Heart right ventricle (tissue), 16 donors: ENCODE data around the gene NOXO1. TPM values are rescaled to one million over a fixed set of nuclear protein-coding genes. Genes with fewer than 3 reads are reported as not detected.

Experiments used
- ATAC-seq, 8 donors: fragments of 200-7000 bp; cut with Tn5 transposase; one replicate each; pipeline ENCODE4 v1.9.1; 2020; ENCODE audit warnings: mild to moderate bottlenecking in 8 of 8, moderate library complexity in 8 of 8, moderate number of reproducible peaks in 1 of 8
- DNase-seq, 2 donors: peaks; one replicate each; pipeline ENCODE4 v3.0.0-alpha.2; 2020
- H3K27ac ChIP-seq, 10 donors: fragments of 200-600 bp; sonication (generic) in 2 of 10; one replicate each; pipeline versions ENCODE4 v1.5.0 to v1.8.0; 2020 to 2022; ENCODE audit warnings: mild to moderate bottlenecking in 3 of 10
- H3K27me3 ChIP-seq, 7 donors: fragments of 200-600 bp; one replicate each; pipeline ENCODE4 v1.8.0; 2021 to 2022; ENCODE audit warnings: mild to moderate bottlenecking in 2 of 7
- H3K36me3 ChIP-seq, 9 donors: fragments of 200-600 bp; sonication (generic) in 1 of 9; one replicate each; pipeline versions ENCODE4 v1.5.0 to v1.8.0; 2020 to 2022; ENCODE audit warnings: mild to moderate bottlenecking in 2 of 9
- H3K4me1 ChIP-seq, 9 donors: fragments of 200-600 bp; sonication (generic) in 1 of 9; one replicate each; pipeline versions ENCODE4 v1.5.0 to v1.8.0; 2020 to 2022; ENCODE audit warnings: mild to moderate bottlenecking in 4 of 9
- H3K4me3 ChIP-seq, 10 donors: fragments of 200-600 bp; sonication (generic) in 2 of 10; one replicate each; pipeline versions ENCODE4 v1.5.0 to v1.8.0; 2020 to 2022; ENCODE audit warnings: mild to moderate bottlenecking in 7 of 10, moderate library complexity in 2 of 10
- H3K9me3 ChIP-seq, 11 donors: fragments of 200-600 bp in 10 of 11; sonication (generic) in 2 of 11; one replicate each; pipeline versions ENCODE4 v1.5.0 to v1.8.0; 2013 to 2022; ENCODE audit warnings: mild to moderate bottlenecking in 2 of 11, control low read depth in 1 of 11, moderate library complexity in 1 of 11
- WGBS, 2 donors: extraction: QIAGEN DNeasy Blood & Tissue Kit; methylation state at CpG; one replicate each; pipeline ENCODE4 v1.1.7; 2013; ENCODE audit warnings: inconsistent platforms in 1 of 2; 5-methylcytosine and 5-hydroxymethylcytosine counted together
- intact Hi-C, 10 donors: fragments of 100-400 bp; cut with DNase I; formaldehyde crosslinking; loops; one replicate each; pipeline versions ENCODE4 v1.11.1 to v1.14.2; 2022
- polyA plus RNA-seq, 2 donors: library from polyadenylated mRNA; stranded (reverse); fragments of 200-250 nt; gene quantifications; one replicate each; pipeline ENCODE4 v1.2.3, GENCODE V29; 2013
- total RNA-seq, 10 donors: library from RNA; stranded (reverse); fragmentation: NEBNext Ultra II Directional in 3 of 10; extraction: Animal tissue kit (Norgen Biotek cat#: 25700) in 3 of 10; gene quantifications; one replicate each; pipeline versions ENCODE4 v1.2.1 to v1.2.4, GENCODE V29; 2021 to 2023
- TF ChIP-seq, protein P1 (sequence below), 9 donors: fragments of 200-600 bp; sonication (generic) in 2 of 9; IDR thresholded peaks; one replicate each; pipeline versions ENCODE4 v1.5.0 to v1.8.0; 2021 to 2022; ENCODE audit warnings: antibody characterized with exemption in 9 of 9, mild to moderate bottlenecking in 5 of 9, moderate library complexity in 1 of 9
- donor health status: Arrhythmogenic right ventricular cardiomyopathy.
- donor health status: ischemic (EF 13 %, LVEDD 7.1; RV severe dilation, severe dysfunction).
- donor health status: healthy with polysubstance abuse.
- donor health status: DM: no; HTN: yes; CAD: no.
- donor health status: DM: no; HTN: no; CAD: no.
- donor health status: ischemic (EF 25% LVEDD 6.9; RV normal size, moderate dysfunction).
- donor health status: ischemic (EF 25% LVEDD 5.7; RV mildly dilated, moderate dysfunction).
- donor health status: healthy.
- donor health status: DM: yes; HTN: yes; CAD: no.
- donor health status: Ischemic cardiomyopathy.
- donor health status: ischemic (EF 35%, LVEDD 5.7; RV mildly dilated, moderate dysfunction).
- donor health status: nonischemic (EF 11% LVEDD 7.7; RV severe dilation, severe dysfunction).
- donor health status: DM: yes; HTN: yes; CAD: no.
- donor health status: PGD.
- donor health status: ischemic (EF 29% LVEDD 5.4; RV normal size, mild dysfunction).
- donor health status: nonischemic (EF 23%, LVEDD 6.1; RV moderate dilation, normal function).

NOXO1 gene
- total and polyA plus RNA-seq, 12 donors = 0.09 to 0.29 TPM; not detected in 10

DNA sequence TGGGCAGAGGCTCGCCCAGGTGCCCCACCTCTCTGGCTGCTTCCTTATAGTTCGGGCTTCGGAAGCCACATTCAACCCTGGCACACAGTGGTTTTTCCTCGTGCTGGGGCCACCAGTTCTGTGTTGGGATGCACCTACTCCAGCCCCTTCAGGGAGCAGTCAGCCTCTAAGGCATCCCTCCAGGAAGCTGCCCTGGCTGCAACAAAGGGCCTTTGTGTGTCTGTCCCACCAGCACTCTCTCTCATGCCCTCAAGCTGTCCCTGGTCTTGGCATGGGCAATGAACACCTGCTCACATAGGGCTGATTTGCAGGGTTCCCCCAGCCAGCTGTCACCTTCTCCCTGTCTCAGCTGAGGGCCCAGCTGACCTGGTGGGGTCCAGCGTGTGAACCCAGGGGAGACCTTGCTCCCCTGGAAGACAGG lies 754 bp upstream of the NOXO1 start:
- peaks cover 18 to 64% (median 49%) of the 10 kb centered on the region in 7 donors for H3K27me3 ChIP-seq
- H3K27ac ChIP-seq = no peak overlapping the region
- 66 to 68% methylated on average over 5 of the region's 5 CpGs for WGBS, 2 donors
- intact Hi-C loops = loop anchor here in 1 of 10 donors (10.0 kb wide), 1 partner anchor 57 kb away; no protein-coding TSS in a partner anchor
- TF ChIP-seq, protein P1, sequence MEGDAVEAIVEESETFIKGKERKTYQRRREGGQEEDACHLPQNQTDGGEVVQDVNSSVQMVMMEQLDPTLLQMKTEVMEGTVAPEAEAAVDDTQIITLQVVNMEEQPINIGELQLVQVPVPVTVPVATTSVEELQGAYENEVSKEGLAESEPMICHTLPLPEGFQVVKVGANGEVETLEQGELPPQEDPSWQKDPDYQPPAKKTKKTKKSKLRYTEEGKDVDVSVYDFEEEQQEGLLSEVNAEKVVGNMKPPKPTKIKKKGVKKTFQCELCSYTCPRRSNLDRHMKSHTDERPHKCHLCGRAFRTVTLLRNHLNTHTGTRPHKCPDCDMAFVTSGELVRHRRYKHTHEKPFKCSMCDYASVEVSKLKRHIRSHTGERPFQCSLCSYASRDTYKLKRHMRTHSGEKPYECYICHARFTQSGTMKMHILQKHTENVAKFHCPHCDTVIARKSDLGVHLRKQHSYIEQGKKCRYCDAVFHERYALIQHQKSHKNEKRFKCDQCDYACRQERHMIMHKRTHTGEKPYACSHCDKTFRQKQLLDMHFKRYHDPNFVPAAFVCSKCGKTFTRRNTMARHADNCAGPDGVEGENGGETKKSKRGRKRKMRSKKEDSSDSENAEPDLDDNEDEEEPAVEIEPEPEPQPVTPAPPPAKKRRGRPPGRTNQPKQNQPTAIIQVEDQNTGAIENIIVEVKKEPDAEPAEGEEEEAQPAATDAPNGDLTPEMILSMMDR (IDR thresholded peaks at IDR 0.05) = no peak
- H3K4me3 ChIP-seq = no peak overlapping the region
- ATAC-seq (no peak), DNase-seq (no peak)
- H3K4me1 ChIP-seq = peaks cover 11 to 43% (median 30%) of the 10 kb centered on the region in 9 donors
- H3K9me3 ChIP-seq = no peaks in the 10 kb centered on the region
- H3K36me3 ChIP-seq = peaks cover 0 to 40% (median 29%) of the 10 kb centered on the region in 9 donors

- H3K36me3 ChIP-seq = peaks cover 7 to 40% (median 33%) of the 10 kb centered on the region in 9 donors
- TF ChIP-seq, protein P1 (IDR thresholded peaks at IDR 0.05) = no peak
- no peak overlapping the region for H3K4me3 ChIP-seq
- peaks cover 11 to 43% (median 30%) of the 10 kb centered on the region in 9 donors for H3K4me1 ChIP-seq
- 20 to 21% methylated on average over 16 of the region's 16 CpGs for WGBS, 2 donors
- H3K9me3 ChIP-seq = no peaks in the 10 kb centered on the region
- no peak for DNase-seq
- intact Hi-C loops = loop anchor here in 1 of 10 donors (10.0 kb wide), 1 partner anchor 56 kb away; no protein-coding TSS in a partner anchor
- H3K27me3 ChIP-seq = peaks cover 18 to 73% (median 60%) of the 10 kb centered on the region in 7 donors
- no peak for ATAC-seq
- no peak overlapping the region for H3K27ac ChIP-seq
Observed at GRCh38 chr16:1980770-1981087, 540 bp downstream of the NOXO1 start.

GRCh38 chr16:1980030-1980769 lies 1.1 kb downstream of the NOXO1 start:
- Histone ChIP-seq H3K27ac (no peak overlapping the region), H3K27me3 (peaks cover 18 to 79% (median 64%) of the 10 kb centered on the region in 7 donors), H3K9me3 (no peaks in the 10 kb centered on the region), H3K4me1 (peaks cover 11 to 39% (median 28%) of the 10 kb centered on the region in 9 donors), H3K36me3 (peaks cover 12 to 40% (median 35%) of the 10 kb centered on the region in 9 donors), H3K4me3 (no peak overlapping the region)
- DNase-seq = no peak
- WGBS, 2 donors = 3 to 5% methylated on average over 53 of the region's 53 CpGs
- intact Hi-C loops = loop anchor here in 1 of 10 donors (10.0 kb wide), 1 partner anchor 55 kb away; no protein-coding TSS in a partner anchor
- no peak for ATAC-seq
- TF ChIP-seq, protein P1 (IDR thresholded peaks at IDR 0.05) = no peak

- H3K27ac ChIP-seq = no peak overlapping the region
- DNase-seq (no peak), ATAC-seq (no peak)
- peaks cover 12 to 47% (median 43%) of the 10 kb centered on the region in 9 donors for H3K36me3 ChIP-seq
- TF ChIP-seq, protein P1 (IDR thresholded peaks at IDR 0.05) = no peak
- H3K27me3 ChIP-seq = peaks cover 18 to 79% (median 64%) of the 10 kb centered on the region in 7 donors
- no peak overlapping the region for H3K4me3 ChIP-seq
- WGBS, 2 donors = 13 to 17% methylated on average over 69 to 70 of the region's 70 CpGs
- peaks cover 6 to 31% (median 20%) of the 10 kb centered on the region in 9 donors for H3K4me1 ChIP-seq
- intact Hi-C loops = loop anchor here in 1 of 10 donors (10.0 kb wide), 1 partner anchor 55 kb away; no protein-coding TSS in a partner anchor
- H3K9me3 ChIP-seq = no peaks in the 10 kb centered on the region
Observed at GRCh38 chr16:1979271-1980029, 1.8 kb downstream of the NOXO1 start.
